Renal cortex interstitium (tissue), 3 donors: Measurements from ENCODE around the gene MAIP1. TPM values are rescaled to one million over a fixed set of nuclear protein-coding genes. Genes with fewer than 3 reads are reported as not detected.

Experiments used
- polyA plus RNA-seq, 3 donors: library from polyadenylated mRNA; unstranded; fragments of 120-200 nt; gene quantifications; one replicate each; pipeline ENCODE4 v1.2.1, GENCODE V29; 2013; ENCODE audit not compliant: insufficient read length in 3 of 3

MAIP1 gene
- polyA plus RNA-seq, 3 donors: 29.2 to 40.1 (median 31.1) TPM

Other genes starting within 250 kb of the MAIP1 start
- gene FTCDNL1, start 104.4 kb upstream of the MAIP1 start, polyA plus RNA-seq: 1 to 10 TPM; 1.2 to 2.0 (median 1.7) TPM
- gene C2orf69, start 44.3 kb upstream of the MAIP1 start, polyA plus RNA-seq: 10 to 100 TPM; 10.2 to 12.6 (median 12.3) TPM
- gene TYW5, start 91 bp upstream of the MAIP1 start, polyA plus RNA-seq: 10 to 100 TPM; 12.1 to 19.4 (median 13.8) TPM